HL-60 (cell line): ENCODE results near the gene NT5DC3.

Experiments used
- DNase-seq, 2 experiments: peaks; one replicate each; pipeline ENCODE4 v3.0.0-alpha.2; 2010 to 2020; ENCODE audit warnings: low read depth in 1 of 2, low spot score in 1 of 2
- H3K27ac ChIP-seq: fragments of 250-450 bp; sonication (Bioruptor Pico); replicated peaks from 2 replicates; pipeline ENCODE4 v1.5.1; 2020; ENCODE audit warnings: mild to moderate bottlenecking, moderate library complexity
- H3K27me3 ChIP-seq: fragments of 250-450 bp; sonication (Bioruptor Pico); 2 replicates; pipeline ENCODE4 v1.5.1; 2021; ENCODE audit warnings: mild to moderate bottlenecking, moderate library complexity; ENCODE audit not compliant: insufficient read depth, poor library complexity, severe bottlenecking
- H3K4me3 ChIP-seq: replicated peaks from 2 replicates; pipeline ENCODE4 v1.5.1; 2011; ENCODE audit warnings: mild to moderate bottlenecking, control low read depth, low read length; ENCODE audit not compliant: insufficient read depth
- GABPA ChIP-seq: IDR thresholded peaks from 2 replicates; pipeline ENCODE4 v1.6.1; 2012; ENCODE audit warnings: low read depth
- POLR2AphosphoS5 ChIP-seq: IDR thresholded peaks from 2 replicates; pipeline ENCODE4 v1.6.1; 2012; ENCODE audit warnings: low read depth
- SPI1 ChIP-seq: IDR thresholded peaks from 2 replicates; pipeline ENCODE4 v1.6.1; 2012; ENCODE audit warnings: low read depth, mild to moderate bottlenecking, borderline replicate concordance
- TF ChIP-seq, protein P1 (sequence below): IDR thresholded peaks from 2 replicates; pipeline ENCODE4 v1.6.1; 2012; ENCODE audit warnings: low read depth; ENCODE audit not compliant: insufficient replicate concordance
- TF ChIP-seq, protein P2 (sequence below): IDR thresholded peaks from one replicate; pipeline ENCODE4 v1.5.1; 2011; ENCODE audit warnings: low read length, control low read depth, inconsistent platforms; ENCODE audit not compliant: insufficient read depth

The NT5DC3 gene

DNA sequence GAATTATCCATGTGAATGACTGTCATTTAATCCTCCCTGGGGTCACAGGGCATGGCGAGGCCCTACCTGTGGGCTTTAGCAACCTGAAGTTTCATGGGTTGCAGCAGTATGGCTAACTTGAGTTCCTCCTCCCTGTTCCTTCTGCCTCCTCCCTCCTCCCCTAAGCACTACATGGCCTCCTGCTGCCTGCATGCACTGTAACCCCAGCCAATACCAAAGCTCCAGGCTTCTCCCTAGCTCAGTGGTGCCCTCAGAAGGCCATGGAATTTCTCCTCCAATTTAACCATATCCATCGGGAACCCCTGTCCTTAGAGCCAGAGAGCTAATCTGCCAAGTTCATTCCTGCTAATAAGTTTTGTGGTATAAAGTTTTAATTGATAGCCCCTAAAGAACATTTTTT, 95.1 kb downstream of the NT5DC3 start:
- Histone ChIP-seq H3K4me3 (no peak overlapping the region), H3K27me3 (no peaks in the 10 kb centered on the region), H3K27ac (no peak overlapping the region)
- TF ChIP-seq SPI1, result no peak
- no peak for TF ChIP-seq GABPA
- TF ChIP-seq, protein P1, sequence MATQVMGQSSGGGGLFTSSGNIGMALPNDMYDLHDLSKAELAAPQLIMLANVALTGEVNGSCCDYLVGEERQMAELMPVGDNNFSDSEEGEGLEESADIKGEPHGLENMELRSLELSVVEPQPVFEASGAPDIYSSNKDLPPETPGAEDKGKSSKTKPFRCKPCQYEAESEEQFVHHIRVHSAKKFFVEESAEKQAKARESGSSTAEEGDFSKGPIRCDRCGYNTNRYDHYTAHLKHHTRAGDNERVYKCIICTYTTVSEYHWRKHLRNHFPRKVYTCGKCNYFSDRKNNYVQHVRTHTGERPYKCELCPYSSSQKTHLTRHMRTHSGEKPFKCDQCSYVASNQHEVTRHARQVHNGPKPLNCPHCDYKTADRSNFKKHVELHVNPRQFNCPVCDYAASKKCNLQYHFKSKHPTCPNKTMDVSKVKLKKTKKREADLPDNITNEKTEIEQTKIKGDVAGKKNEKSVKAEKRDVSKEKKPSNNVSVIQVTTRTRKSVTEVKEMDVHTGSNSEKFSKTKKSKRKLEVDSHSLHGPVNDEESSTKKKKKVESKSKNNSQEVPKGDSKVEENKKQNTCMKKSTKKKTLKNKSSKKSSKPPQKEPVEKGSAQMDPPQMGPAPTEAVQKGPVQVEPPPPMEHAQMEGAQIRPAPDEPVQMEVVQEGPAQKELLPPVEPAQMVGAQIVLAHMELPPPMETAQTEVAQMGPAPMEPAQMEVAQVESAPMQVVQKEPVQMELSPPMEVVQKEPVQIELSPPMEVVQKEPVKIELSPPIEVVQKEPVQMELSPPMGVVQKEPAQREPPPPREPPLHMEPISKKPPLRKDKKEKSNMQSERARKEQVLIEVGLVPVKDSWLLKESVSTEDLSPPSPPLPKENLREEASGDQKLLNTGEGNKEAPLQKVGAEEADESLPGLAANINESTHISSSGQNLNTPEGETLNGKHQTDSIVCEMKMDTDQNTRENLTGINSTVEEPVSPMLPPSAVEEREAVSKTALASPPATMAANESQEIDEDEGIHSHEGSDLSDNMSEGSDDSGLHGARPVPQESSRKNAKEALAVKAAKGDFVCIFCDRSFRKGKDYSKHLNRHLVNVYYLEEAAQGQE, result no peak
- TF ChIP-seq, protein P2, sequence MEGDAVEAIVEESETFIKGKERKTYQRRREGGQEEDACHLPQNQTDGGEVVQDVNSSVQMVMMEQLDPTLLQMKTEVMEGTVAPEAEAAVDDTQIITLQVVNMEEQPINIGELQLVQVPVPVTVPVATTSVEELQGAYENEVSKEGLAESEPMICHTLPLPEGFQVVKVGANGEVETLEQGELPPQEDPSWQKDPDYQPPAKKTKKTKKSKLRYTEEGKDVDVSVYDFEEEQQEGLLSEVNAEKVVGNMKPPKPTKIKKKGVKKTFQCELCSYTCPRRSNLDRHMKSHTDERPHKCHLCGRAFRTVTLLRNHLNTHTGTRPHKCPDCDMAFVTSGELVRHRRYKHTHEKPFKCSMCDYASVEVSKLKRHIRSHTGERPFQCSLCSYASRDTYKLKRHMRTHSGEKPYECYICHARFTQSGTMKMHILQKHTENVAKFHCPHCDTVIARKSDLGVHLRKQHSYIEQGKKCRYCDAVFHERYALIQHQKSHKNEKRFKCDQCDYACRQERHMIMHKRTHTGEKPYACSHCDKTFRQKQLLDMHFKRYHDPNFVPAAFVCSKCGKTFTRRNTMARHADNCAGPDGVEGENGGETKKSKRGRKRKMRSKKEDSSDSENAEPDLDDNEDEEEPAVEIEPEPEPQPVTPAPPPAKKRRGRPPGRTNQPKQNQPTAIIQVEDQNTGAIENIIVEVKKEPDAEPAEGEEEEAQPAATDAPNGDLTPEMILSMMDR, result no peak
- no peak for TF ChIP-seq POLR2AphosphoS5
- DNase-seq, result no peak

DNA sequence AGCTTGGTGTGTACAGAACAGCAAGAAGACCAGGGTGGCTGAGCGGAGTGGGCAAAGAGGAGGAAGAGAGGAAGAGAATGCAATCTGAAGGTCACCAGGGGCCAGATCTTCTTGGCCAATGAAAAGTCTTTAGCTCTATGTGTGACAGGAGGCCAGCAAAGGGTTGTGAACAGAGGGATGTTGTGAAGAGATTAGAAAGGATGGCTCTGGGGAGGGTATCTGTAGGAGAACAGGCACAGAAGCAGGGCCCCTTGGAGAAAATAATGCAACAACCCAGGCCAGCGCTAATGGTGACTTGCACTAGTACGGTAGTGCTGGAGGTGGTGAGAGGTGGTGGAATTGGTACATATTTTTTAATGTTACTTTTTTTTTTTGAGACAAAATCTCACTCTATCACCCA, 97.2 kb downstream of the NT5DC3 start:
- Histone ChIP-seq H3K27me3 (peaks cover 4% of the 10 kb centered on the region), H3K4me3 (no peak overlapping the region), H3K27ac (no peak overlapping the region)
- no peak for TF ChIP-seq SPI1
- TF ChIP-seq, protein P2, result no peak
- DNase-seq, result no peak

DNA sequence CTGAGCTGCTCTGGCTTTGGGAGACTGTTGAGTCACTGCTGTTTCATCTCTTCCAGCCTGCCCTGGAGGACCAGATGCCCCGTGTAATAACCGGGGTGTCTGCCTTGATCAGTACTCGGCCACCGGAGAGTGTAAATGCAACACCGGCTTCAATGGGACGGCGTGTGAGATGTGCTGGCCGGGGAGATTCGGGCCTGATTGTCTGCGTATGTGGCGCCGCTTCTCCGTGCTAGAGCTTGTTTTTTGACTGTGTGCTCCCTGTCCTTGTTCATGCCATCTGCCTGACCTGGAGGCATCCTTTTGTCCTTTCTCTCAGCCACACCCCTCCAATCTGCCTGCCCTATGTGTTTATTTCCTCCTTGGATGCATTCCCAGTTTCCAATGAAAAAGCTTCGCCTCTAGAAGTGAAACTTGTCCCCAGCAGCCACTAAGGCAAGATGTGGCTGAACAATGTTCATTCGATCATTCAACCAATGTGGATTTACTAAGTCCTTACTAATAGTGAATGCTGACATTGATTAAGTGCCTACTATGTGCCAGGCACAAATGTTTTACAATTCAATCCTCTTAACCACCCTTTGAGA, 98.6 kb downstream of the NT5DC3 start:
- Histone ChIP-seq H3K4me3 (no peak overlapping the region), H3K27me3 (peaks cover 4% of the 10 kb centered on the region), H3K27ac (no peak overlapping the region)
- TF ChIP-seq GABPA (no peak), POLR2AphosphoS5 (no peak), SPI1 (no peak)
- TF ChIP-seq, protein P2, result no peak
- TF ChIP-seq, protein P1, result no peak
- no peak for DNase-seq

DNA sequence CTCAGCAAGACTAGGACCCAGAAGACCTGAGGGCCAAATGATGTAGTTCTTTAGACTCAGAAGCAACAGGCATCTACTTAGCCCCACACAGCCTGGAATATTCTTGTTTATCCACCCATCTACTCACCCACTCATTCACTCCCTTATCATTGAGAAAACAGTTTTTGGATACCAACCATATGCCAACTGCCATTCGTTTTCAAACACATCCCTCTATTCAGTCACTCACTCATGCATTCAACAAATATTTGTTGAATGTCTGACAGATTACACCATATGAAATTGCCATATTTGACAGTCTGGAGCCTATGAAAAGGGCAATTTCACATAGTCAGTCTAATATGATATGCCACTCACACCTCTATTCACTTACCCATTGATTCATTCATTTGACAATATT, 103.2 kb downstream of the NT5DC3 start:
- no peak for DNase-seq
- TF ChIP-seq, protein P2, result no peak
- TF ChIP-seq POLR2AphosphoS5 (no peak), GABPA (no peak), SPI1 (no peak)
- TF ChIP-seq, protein P1, result no peak
- H3K4me3 ChIP-seq, result no peak overlapping the region
- peaks cover 4% of the 10 kb centered on the region for H3K27me3 ChIP-seq
- no peak overlapping the region for H3K27ac ChIP-seq
